ENCODE results near the gene ZNF280B. TPM values are rescaled to one million over a fixed set of nuclear protein-coding genes. Genes with fewer than 3 reads are reported as not detected.

ZNF280B gene
- total and polyA plus RNA-seq, 2 of the 13 experiments (the other 11 are each of a cell fraction or from before 2014, with no cell fraction given): 3.7 to 3.9 TPM

DNA sequence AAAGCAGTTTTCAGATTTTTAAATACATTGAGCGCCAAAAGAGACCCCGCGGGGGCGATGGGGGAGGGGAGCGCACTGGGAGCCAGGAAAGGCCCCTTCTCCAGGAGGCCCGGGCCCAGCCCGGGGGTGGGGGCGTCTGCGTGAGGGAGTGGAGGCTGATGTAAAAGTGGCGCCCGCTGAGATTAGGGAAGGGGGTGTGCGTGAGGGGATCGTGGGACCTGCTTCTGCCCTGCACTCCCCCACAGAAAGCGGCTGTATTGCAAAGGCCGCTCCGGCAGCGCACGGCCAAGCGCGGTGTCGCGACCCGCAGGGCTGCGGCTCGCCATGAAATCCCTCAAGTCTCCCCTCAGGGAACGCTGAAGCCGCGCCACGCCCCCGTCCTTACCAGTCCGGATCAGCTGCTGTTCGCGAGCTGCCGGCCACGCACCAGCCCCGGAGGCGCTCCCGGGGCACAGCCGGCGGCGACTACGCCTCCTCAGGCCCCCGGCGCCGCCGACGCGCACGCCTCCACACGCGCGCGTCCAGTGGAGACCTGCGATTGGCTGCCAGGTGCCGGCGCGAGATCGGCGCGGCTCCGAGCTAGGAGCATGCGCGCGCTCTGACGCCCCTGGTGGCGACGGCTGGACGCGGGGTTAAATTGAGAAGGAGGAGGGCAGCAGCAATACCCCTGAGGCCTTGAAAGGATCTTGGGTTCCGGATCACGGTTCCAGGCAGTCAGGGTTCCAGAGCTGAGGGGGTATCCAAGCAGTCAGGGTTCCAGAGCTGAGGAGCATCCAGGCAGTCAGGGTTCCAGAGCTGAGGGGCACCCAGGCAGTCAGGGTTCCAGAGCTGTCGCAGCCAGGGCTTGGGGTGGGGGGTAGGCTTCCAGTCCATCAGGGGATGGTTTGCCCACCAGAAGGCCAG, at the start of gene ZNF280B (continued):
- TF ChIP-seq ZNF660 (CRISPR knock-in tag; IDR thresholded peaks at IDR 0.05; ENCODE audit: borderline replicate concordance, low read depth): no peak
- TF ChIP-seq, protein P1, sequence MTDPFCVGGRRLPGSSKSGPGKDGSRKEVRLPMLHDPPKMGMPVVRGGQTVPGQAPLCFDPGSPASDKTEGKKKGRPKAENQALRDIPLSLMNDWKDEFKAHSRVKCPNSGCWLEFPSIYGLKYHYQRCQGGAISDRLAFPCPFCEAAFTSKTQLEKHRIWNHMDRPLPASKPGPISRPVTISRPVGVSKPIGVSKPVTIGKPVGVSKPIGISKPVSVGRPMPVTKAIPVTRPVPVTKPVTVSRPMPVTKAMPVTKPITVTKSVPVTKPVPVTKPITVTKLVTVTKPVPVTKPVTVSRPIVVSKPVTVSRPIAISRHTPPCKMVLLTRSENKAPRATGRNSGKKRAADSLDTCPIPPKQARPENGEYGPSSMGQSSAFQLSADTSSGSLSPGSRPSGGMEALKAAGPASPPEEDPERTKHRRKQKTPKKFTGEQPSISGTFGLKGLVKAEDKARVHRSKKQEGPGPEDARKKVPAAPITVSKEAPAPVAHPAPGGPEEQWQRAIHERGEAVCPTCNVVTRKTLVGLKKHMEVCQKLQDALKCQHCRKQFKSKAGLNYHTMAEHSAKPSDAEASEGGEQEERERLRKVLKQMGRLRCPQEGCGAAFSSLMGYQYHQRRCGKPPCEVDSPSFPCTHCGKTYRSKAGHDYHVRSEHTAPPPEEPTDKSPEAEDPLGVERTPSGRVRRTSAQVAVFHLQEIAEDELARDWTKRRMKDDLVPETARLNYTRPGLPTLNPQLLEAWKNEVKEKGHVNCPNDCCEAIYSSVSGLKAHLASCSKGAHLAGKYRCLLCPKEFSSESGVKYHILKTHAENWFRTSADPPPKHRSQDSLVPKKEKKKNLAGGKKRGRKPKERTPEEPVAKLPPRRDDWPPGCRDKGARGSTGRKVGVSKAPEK (CRISPR knock-in tag; IDR thresholded peaks at IDR 0.05; ENCODE audit: borderline replicate concordance): no peak
- no peak for TF ChIP-seq NR2F2 (IDR thresholded peaks at IDR 0.05; ENCODE audit: borderline replicate concordance, low read depth)
- no peak for TF ChIP-seq RBM22 (optimal IDR thresholded peaks at IDR 0.05; ENCODE audit: low read length)
- TF ChIP-seq ZNF382 (CRISPR knock-in tag; IDR thresholded peaks at IDR 0.05; ENCODE audit: borderline replicate concordance): no peak
- TF ChIP-seq, protein P2, sequence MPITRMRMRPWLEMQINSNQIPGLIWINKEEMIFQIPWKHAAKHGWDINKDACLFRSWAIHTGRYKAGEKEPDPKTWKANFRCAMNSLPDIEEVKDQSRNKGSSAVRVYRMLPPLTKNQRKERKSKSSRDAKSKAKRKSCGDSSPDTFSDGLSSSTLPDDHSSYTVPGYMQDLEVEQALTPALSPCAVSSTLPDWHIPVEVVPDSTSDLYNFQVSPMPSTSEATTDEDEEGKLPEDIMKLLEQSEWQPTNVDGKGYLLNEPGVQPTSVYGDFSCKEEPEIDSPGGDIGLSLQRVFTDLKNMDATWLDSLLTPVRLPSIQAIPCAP (CRISPR knock-in tag; IDR thresholded peaks at IDR 0.05; ENCODE audit: low read depth): no peak
- TF ChIP-seq ZNF367 (CRISPR knock-in tag; IDR thresholded peaks at IDR 0.05; ENCODE audit: borderline replicate concordance): no peak
- TF ChIP-seq, protein P3, sequence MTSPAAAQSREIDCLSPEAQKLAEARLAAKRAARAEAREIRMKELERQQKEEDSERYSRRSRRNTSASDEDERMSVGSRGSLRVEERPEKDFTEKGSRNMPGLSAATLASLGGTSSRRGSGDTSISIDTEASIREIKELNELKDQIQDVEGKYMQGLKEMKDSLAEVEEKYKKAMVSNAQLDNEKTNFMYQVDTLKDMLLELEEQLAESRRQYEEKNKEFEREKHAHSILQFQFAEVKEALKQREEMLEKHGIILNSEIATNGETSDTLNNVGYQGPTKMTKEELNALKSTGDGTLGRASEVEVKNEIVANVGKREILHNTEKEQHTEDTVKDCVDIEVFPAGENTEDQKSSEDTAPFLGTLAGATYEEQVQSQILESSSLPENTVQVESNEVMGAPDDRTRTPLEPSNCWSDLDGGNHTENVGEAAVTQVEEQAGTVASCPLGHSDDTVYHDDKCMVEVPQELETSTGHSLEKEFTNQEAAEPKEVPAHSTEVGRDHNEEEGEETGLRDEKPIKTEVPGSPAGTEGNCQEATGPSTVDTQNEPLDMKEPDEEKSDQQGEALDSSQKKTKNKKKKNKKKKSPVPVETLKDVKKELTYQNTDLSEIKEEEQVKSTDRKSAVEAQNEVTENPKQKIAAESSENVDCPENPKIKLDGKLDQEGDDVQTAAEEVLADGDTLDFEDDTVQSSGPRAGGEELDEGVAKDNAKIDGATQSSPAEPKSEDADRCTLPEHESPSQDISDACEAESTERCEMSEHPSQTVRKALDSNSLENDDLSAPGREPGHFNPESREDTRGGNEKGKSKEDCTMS (CRISPR knock-in tag; conservative IDR thresholded peaks at IDR 0.05): no peak
- TF ChIP-seq, protein P4, sequence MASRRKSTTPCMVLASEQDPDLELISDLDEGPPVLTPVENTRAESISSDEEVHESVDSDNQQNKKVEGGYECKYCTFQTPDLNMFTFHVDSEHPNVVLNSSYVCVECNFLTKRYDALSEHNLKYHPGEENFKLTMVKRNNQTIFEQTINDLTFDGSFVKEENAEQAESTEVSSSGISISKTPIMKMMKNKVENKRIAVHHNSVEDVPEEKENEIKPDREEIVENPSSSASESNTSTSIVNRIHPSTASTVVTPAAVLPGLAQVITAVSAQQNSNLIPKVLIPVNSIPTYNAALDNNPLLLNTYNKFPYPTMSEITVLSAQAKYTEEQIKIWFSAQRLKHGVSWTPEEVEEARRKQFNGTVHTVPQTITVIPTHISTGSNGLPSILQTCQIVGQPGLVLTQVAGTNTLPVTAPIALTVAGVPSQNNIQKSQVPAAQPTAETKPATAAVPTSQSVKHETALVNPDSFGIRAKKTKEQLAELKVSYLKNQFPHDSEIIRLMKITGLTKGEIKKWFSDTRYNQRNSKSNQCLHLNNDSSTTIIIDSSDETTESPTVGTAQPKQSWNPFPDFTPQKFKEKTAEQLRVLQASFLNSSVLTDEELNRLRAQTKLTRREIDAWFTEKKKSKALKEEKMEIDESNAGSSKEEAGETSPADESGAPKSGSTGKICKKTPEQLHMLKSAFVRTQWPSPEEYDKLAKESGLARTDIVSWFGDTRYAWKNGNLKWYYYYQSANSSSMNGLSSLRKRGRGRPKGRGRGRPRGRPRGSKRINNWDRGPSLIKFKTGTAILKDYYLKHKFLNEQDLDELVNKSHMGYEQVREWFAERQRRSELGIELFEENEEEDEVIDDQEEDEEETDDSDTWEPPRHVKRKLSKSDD (CRISPR knock-in tag; IDR thresholded peaks at IDR 0.05; ENCODE audit: low read depth): 0 out of 2 replicates have a peak, but pooled peaks have one; percentile 41
- no peak; the same call in 1 of the 2 replicates for TF ChIP-seq ZNF564 (CRISPR knock-in tag; IDR thresholded peaks at IDR 0.05)
- TF ChIP-seq, protein P5, sequence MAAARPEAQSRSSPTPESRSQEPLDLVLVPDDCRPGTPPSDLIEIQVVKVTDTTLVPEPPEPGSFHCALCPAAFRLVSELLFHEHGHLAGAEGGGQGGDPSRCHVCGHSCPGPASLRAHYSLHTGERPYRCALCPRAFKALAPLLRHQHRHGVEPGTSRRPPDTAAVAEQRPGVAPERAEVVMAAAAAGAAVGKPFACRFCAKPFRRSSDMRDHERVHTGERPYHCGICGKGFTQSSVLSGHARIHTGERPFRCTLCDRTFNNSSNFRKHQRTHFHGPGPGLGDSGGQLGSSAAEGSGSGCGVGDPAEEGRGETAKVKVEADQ (CRISPR knock-in tag; IDR thresholded peaks at IDR 0.05; ENCODE audit: borderline replicate concordance): no peak
- TF ChIP-seq TCF12 (IDR thresholded peaks at IDR 0.05): no peak
- no peak for TF ChIP-seq TCF12 (CRISPR knock-in tag; IDR thresholded peaks at IDR 0.05)
- no peak for TF ChIP-seq ARNTL (CRISPR knock-in tag; IDR thresholded peaks at IDR 0.05)
- TF ChIP-seq ZNF251 (CRISPR knock-in tag; IDR thresholded peaks at IDR 0.05): no peak
- TF ChIP-seq ZNF230 (CRISPR knock-in tag; IDR thresholded peaks at IDR 0.05): no peak
- TF ChIP-seq TP53 (CRISPR knock-in tag; conservative IDR thresholded peaks at IDR 0.05): no peak
- TF ChIP-seq MAFF (IDR thresholded peaks at IDR 0.05; ENCODE audit: low read depth, low read length): no peak

All from HepG2 (cell line).